CD4-positive, alpha-beta T cell treated with Interferon alpha-2 for 1 hour (primary cell): Measurements from ENCODE around the gene OLFM4.
"Not testable (repeated sequence)": the region's sequence is repeated elsewhere in the genome, so short reads cannot be mapped to it uniquely, and the experiment has no call there.

Experiments
- DNase-seq, 2 donors: peaks; one replicate each; pipeline ENCODE4 v3.0.0-alpha.2; 2020 to 2022

OLFM4 gene

GRCh38 chr13:53028637-53029203 is at the start of gene OLFM4:
TSS of gene OLFM4 (plus strand) at chr13:53028813. CDS start at chr13:53028837, 24 bp downstream.
- no peak for DNase-seq

GRCh38 chr13:52978989-52979388 is 49.6 kb upstream of the OLFM4 start:
- DNase-seq: no peak

- DNase-seq: no peak
Measured at GRCh38 chr13:52980695-52981094, 47.9 kb upstream of the OLFM4 start.

- DNase-seq: no peak
Measured at GRCh38 chr13:52983836-52984235, 44.8 kb upstream of the OLFM4 start.

GRCh38 chr13:52984881-52985363 is 43.7 kb upstream of the OLFM4 start:
- no peak for DNase-seq

GRCh38 chr13:52991344-52992020 is 37.1 kb upstream of the OLFM4 start:
- no peak for DNase-seq

- DNase-seq: no peak
Measured at GRCh38 chr13:52992110-52992509, 36.5 kb upstream of the OLFM4 start.

- DNase-seq: no peak
Measured at GRCh38 chr13:52994051-52994450, 34.6 kb upstream of the OLFM4 start.

- no peak for DNase-seq
Measured at GRCh38 chr13:52994865-52995264, 33.7 kb upstream of the OLFM4 start.

GRCh38 chr13:52995946-52996345 is 32.7 kb upstream of the OLFM4 start:
- no peak for DNase-seq

- DNase-seq: no peak
Measured at GRCh38 chr13:52997951-52998876, 30.4 kb upstream of the OLFM4 start.

GRCh38 chr13:52999093-52999696 is 29.4 kb upstream of the OLFM4 start:
- DNase-seq: no peak

- DNase-seq: no peak
Measured at GRCh38 chr13:53001444-53002225, 27.0 kb upstream of the OLFM4 start.

GRCh38 chr13:53004573-53004972 is 24.0 kb upstream of the OLFM4 start:
- DNase-seq: no peak

- no peak for DNase-seq
Measured at GRCh38 chr13:53005626-53006025, 23.0 kb upstream of the OLFM4 start.

GRCh38 chr13:53007872-53008271 is 20.7 kb upstream of the OLFM4 start:
- no peak for DNase-seq

- no peak for DNase-seq
Measured at GRCh38 chr13:53010374-53011105, 18.1 kb upstream of the OLFM4 start.

- DNase-seq: no peak
Measured at GRCh38 chr13:53012707-53013106, 15.9 kb upstream of the OLFM4 start.

GRCh38 chr13:53013113-53013512 is 15.5 kb upstream of the OLFM4 start:
- DNase-seq: no peak

GRCh38 chr13:53014018-53014417 is 14.6 kb upstream of the OLFM4 start:
- DNase-seq: not testable (repeated sequence)
